Uterus (tissue), 2 donors: ENCODE results near the gene CBX8.

Experiments
- CTCF ChIP-seq, 4 experiments: fragments of 200-600 bp in 2 of 4; fragments of 450-650 bp in 2 of 4; sonication (generic) in 2 of 4; IDR thresholded peaks; one replicate each; pipeline ENCODE4 v1.5.1; 2016 to 2019; ENCODE audit warnings: antibody characterized with exemption in 4 of 4, mild to moderate bottlenecking in 2 of 4, moderate library complexity in 1 of 4
- POLR2A ChIP-seq, 2 donors: fragments of 450-650 bp; IDR thresholded peaks; one replicate each; pipeline ENCODE4 v1.6.1; 2016; ENCODE audit warnings: antibody characterized with exemption in 2 of 2, mild to moderate bottlenecking in 1 of 2, moderate library complexity in 1 of 2

- TF ChIP-seq CTCF (IDR thresholded peaks at IDR 0.05) (no peak), POLR2A (IDR thresholded peaks at IDR 0.05) (no peak)
Observed at GRCh38 chr17:79779084-79779529, 17.8 kb downstream of the CBX8 start.
